Activated CD4-positive, alpha-beta memory T cell treated with anti-CD3 and anti-CD28 coated beads, Interleukin-2, amount 10 ng/mL, durations not matched to agents 7 days and 5 days (primary cell): Measurements from ENCODE around the gene ZNF500. TPM values are rescaled to one million over a fixed set of nuclear protein-coding genes. Genes with fewer than 3 reads are reported as not detected.

Source experiments
- CTCF ChIA-PET: fragments of 350-600 bp; sonication (Branson Sonifier 250); formaldehyde crosslinking; loops from one replicate; lab custom pipeline; 2021; ENCODE audit warnings: antibody characterized with exemption, inconsistent platforms; lab: Charles Lee
- POLR2A ChIA-PET: fragments of 350-600 bp; sonication (Branson Sonifier 250); formaldehyde crosslinking; loops from one replicate; lab custom pipeline; 2021; ENCODE audit warnings: antibody characterized with exemption; lab: Charles Lee
- DNase-seq: peaks from one replicate; pipeline ENCODE4 v3.0.0-alpha.2; 2020
- H3K27ac Mint-ChIP-seq: one replicate; pipeline ENCODE4 v1.8.0; 2021; ENCODE audit warnings: mild to moderate bottlenecking, mixed read lengths
- H3K27me3 Mint-ChIP-seq: one replicate; pipeline ENCODE4 v1.8.0; 2021; ENCODE audit warnings: mixed read lengths
- H3K36me3 Mint-ChIP-seq: one replicate; pipeline ENCODE4 v1.8.0; 2021; ENCODE audit warnings: low read depth, mixed read lengths
- H3K4me1 Mint-ChIP-seq: one replicate; pipeline ENCODE4 v1.8.0; 2021; ENCODE audit warnings: mixed read lengths
- H3K4me3 Mint-ChIP-seq: one replicate; pipeline ENCODE4 v1.8.0; 2021; ENCODE audit warnings: mild to moderate bottlenecking, mixed read lengths
- H3K9me3 Mint-ChIP-seq: one replicate; pipeline ENCODE4 v1.8.0; 2021; ENCODE audit warnings: mixed read lengths
- total RNA-seq, 2 experiments: library from RNA; stranded (reverse); gene quantifications; one replicate each; pipeline ENCODE4 v1.2.3, GENCODE V29; 2021

The ZNF500 gene
- total RNA-seq, 2 experiments from 2014 or later = 14.7 to 15.3 TPM

GRCh38 chr16:4760221-4760910 lies 6.6 kb downstream of the ZNF500 start:
- ChIA-PET CTCF (no interaction called here), POLR2A (interaction anchor here (1.0 kb wide), 1 partner anchor 67 kb away, joined by 3 read pairs; the partner anchor contains the start of gene NUDT16L1)
- Mint-ChIP-seq H3K27me3 (no peaks in the 10 kb centered on the region), H3K9me3 (peaks cover 4% of the 10 kb centered on the region), H3K4me3 (no peak overlapping the region), H3K36me3 (peaks cover 48% of the 10 kb centered on the region), H3K4me1 (peaks cover 5% of the 10 kb centered on the region), H3K27ac (no peak overlapping the region)
- no peak for DNase-seq

- no peak for DNase-seq
- H3K4me1 Mint-ChIP-seq = no peaks in the 10 kb centered on the region
- H3K9me3 Mint-ChIP-seq = peaks cover 4% of the 10 kb centered on the region
- peaks cover 50% of the 10 kb centered on the region for H3K36me3 Mint-ChIP-seq
- ChIA-PET CTCF (no interaction called here), POLR2A (no interaction called here)
- H3K27me3 Mint-ChIP-seq = no peaks in the 10 kb centered on the region
- H3K27ac Mint-ChIP-seq = no peak overlapping the region
- no peak overlapping the region for H3K4me3 Mint-ChIP-seq
Observed at GRCh38 chr16:4755687-4756086, 11.3 kb downstream of the ZNF500 start.

GRCh38 chr16:4754865-4755264 lies 12.1 kb downstream of the ZNF500 start:
- Mint-ChIP-seq H3K4me3 (no peak overlapping the region), H3K9me3 (peaks cover 4% of the 10 kb centered on the region), H3K27ac (no peak overlapping the region), H3K4me1 (no peaks in the 10 kb centered on the region), H3K27me3 (no peaks in the 10 kb centered on the region), H3K36me3 (peaks cover 44% of the 10 kb centered on the region)
- ChIA-PET CTCF (no interaction called here), POLR2A (no interaction called here)
- no peak for DNase-seq

GRCh38 chr16:4753227-4753626 lies 13.7 kb downstream of the ZNF500 start:
- CTCF ChIA-PET = interaction anchor here (0.6 kb wide), 1 partner anchor 39 kb away, joined by 5 read pairs; no protein-coding TSS in a partner anchor

GRCh38 chr16:4752351-4753100 lies 14.4 kb downstream of the ZNF500 start:
- Mint-ChIP-seq H3K36me3 (peaks cover 30% of the 10 kb centered on the region), H3K27ac (no peak overlapping the region), H3K4me3 (no peak overlapping the region), H3K4me1 (peaks cover 4% of the 10 kb centered on the region), H3K27me3 (no peaks in the 10 kb centered on the region), H3K9me3 (peaks cover 4% of the 10 kb centered on the region)
- POLR2A ChIA-PET = interaction anchor here (1.8 kb wide), 1 partner anchor 18 kb away, joined by 4 read pairs; the partner anchor contains the start of genes ANKS3 and DNAAF8
- CTCF ChIA-PET = no interaction called here
- no peak for DNase-seq

More at GRCh38 chr16:4753227-4753626, 13.7 kb downstream of the ZNF500 start:
- Mint-ChIP-seq H3K4me3 (no peak overlapping the region), H3K27ac (no peak overlapping the region), H3K36me3 (peaks cover 33% of the 10 kb centered on the region), H3K4me1 (no peaks in the 10 kb centered on the region), H3K27me3 (no peaks in the 10 kb centered on the region), H3K9me3 (peaks cover 4% of the 10 kb centered on the region)
- DNase-seq = no peak
- POLR2A ChIA-PET = no interaction called here

- peaks cover 24% of the 10 kb centered on the region for H3K36me3 Mint-ChIP-seq
Observed at GRCh38 chr16:4750896-4751295, 16.1 kb downstream of the ZNF500 start.

GRCh38 chr16:4749700-4750257 lies 17.2 kb downstream of the ZNF500 start:
- Mint-ChIP-seq H3K27me3 (no peaks in the 10 kb centered on the region), H3K27ac (no peak overlapping the region), H3K4me1 (peaks cover 4% of the 10 kb centered on the region), H3K4me3 (no peak overlapping the region), H3K36me3 (peaks cover 12% of the 10 kb centered on the region), H3K9me3 (no peaks in the 10 kb centered on the region)
- ChIA-PET CTCF (no interaction called here), POLR2A (no interaction called here)
- DNase-seq = no peak

More at GRCh38 chr16:4750896-4751295, 16.1 kb downstream of the ZNF500 start:
- H3K27me3 Mint-ChIP-seq = no peaks in the 10 kb centered on the region
- POLR2A ChIA-PET = interaction anchor here (1.8 kb wide), 1 partner anchor 17 kb away, joined by 4 read pairs; the partner anchor contains the start of genes ANKS3 and DNAAF8
- H3K4me3 Mint-ChIP-seq = no peak overlapping the region
- H3K4me1 Mint-ChIP-seq = peaks cover 4% of the 10 kb centered on the region
- DNase-seq = no peak
- H3K9me3 Mint-ChIP-seq = peaks cover 4% of the 10 kb centered on the region
- H3K27ac Mint-ChIP-seq = no peak overlapping the region
- CTCF ChIA-PET = no interaction called here

GRCh38 chr16:4748682-4749411 lies 18.1 kb downstream of the ZNF500 start:
- no peak overlapping the region for H3K4me3 Mint-ChIP-seq
- H3K4me1 Mint-ChIP-seq = peaks cover 4% of the 10 kb centered on the region
- H3K27ac Mint-ChIP-seq = no peak overlapping the region
- no peaks in the 10 kb centered on the region for H3K9me3 Mint-ChIP-seq
- ChIA-PET POLR2A (interaction anchor here (2.9 kb wide), 1 partner anchor 14 kb away, joined by 9 read pairs; the partner anchor contains the start of genes ANKS3 and DNAAF8), CTCF (no interaction called here)
- H3K27me3 Mint-ChIP-seq = no peaks in the 10 kb centered on the region
- DNase-seq = no peak
- H3K36me3 Mint-ChIP-seq = peaks cover 11% of the 10 kb centered on the region

- CTCF ChIA-PET = interaction anchor here (1.5 kb wide), 1 partner anchor 14 kb away, joined by 3 read pairs; the partner anchor contains the start of gene ANKS3
- Mint-ChIP-seq H3K36me3 (peaks cover 8% of the 10 kb centered on the region), H3K9me3 (no peaks in the 10 kb centered on the region), H3K4me1 (peaks cover 10% of the 10 kb centered on the region), H3K27ac (no peak overlapping the region), H3K4me3 (no peak overlapping the region), H3K27me3 (no peaks in the 10 kb centered on the region)
- DNase-seq = no peak
- POLR2A ChIA-PET = interaction anchor here (2.9 kb wide), 1 partner anchor 13 kb away, joined by 9 read pairs; the partner anchor contains the start of genes ANKS3 and DNAAF8
Observed at GRCh38 chr16:4747906-4748681, 18.9 kb downstream of the ZNF500 start.

GRCh38 chr16:4746991-4747574 lies 19.9 kb downstream of the ZNF500 start:
- H3K4me1 Mint-ChIP-seq = peaks cover 12% of the 10 kb centered on the region
- H3K9me3 Mint-ChIP-seq = no peaks in the 10 kb centered on the region
- H3K27me3 Mint-ChIP-seq = no peaks in the 10 kb centered on the region
- no peak for DNase-seq
- ChIA-PET CTCF (interaction anchor here (1.5 kb wide), 1 partner anchor 13 kb away, joined by 3 read pairs; the partner anchor contains the start of gene ANKS3), POLR2A (interaction anchor here (2.9 kb wide), 1 partner anchor 12 kb away, joined by 9 read pairs; the partner anchor contains the start of genes ANKS3 and DNAAF8)
- H3K27ac Mint-ChIP-seq = no peak overlapping the region
- H3K36me3 Mint-ChIP-seq = peaks cover 7% of the 10 kb centered on the region
- no peak overlapping the region for H3K4me3 Mint-ChIP-seq

- no peak overlapping the region for H3K4me3 Mint-ChIP-seq
- DNase-seq = no peak
- ChIA-PET CTCF (no interaction called here), POLR2A (interaction anchor here (2.9 kb wide), 1 partner anchor 12 kb away, joined by 9 read pairs; the partner anchor contains the start of genes ANKS3 and DNAAF8)
- H3K9me3 Mint-ChIP-seq = no peaks in the 10 kb centered on the region
- peaks cover 3% of the 10 kb centered on the region for H3K36me3 Mint-ChIP-seq
- H3K27ac Mint-ChIP-seq = no peak overlapping the region
- no peaks in the 10 kb centered on the region for H3K27me3 Mint-ChIP-seq
- peaks cover 12% of the 10 kb centered on the region for H3K4me1 Mint-ChIP-seq
Observed at GRCh38 chr16:4746215-4746614, 20.7 kb downstream of the ZNF500 start.
